SK-N-MC (cell line): ENCODE data around the gene FCHSD2.
A peak's percentile ranks its signal among the peaks of the same experiment; 100 is the strongest.

Source experiments
- DNase-seq: peaks from one replicate; pipeline ENCODE4 v3.0.0-alpha.2; 2011; ENCODE audit warnings: low read depth, low spot score
- H3K27ac ChIP-seq: fragments of 200-600 bp; sonication (generic); 2 replicates; pipeline ENCODE4 v1.5.1; 2016; ENCODE audit warnings: mixed run types
- H3K36me3 ChIP-seq: fragments of 200-600 bp; sonication (generic); 2 replicates; pipeline ENCODE4 v1.6.1; 2017; ENCODE audit warnings: antibody characterized with exemption, low read length, mixed read lengths; ENCODE audit not compliant: insufficient read depth
- H3K4me3 ChIP-seq: fragments of 200-600 bp; sonication (generic); 2 replicates; pipeline ENCODE4 v1.5.1; 2016
- H3K9ac ChIP-seq: fragments of 200-600 bp; sonication (generic); 2 replicates; pipeline ENCODE4 v1.8.0; 2017; ENCODE audit warnings: mixed run types, mixed read lengths; ENCODE audit not compliant: insufficient read length
- H3K9me3 ChIP-seq: fragments of 200-600 bp; sonication (generic); 2 replicates; pipeline ENCODE4 v1.6.1; 2017; ENCODE audit warnings: low read depth, mild to moderate bottlenecking, antibody characterized with exemption, low read length, moderate library complexity, mixed read lengths
- EZH2 ChIP-seq: fragments of 200-600 bp; sonication (generic); IDR thresholded peaks from one replicate; pipeline ENCODE4 v1.6.1; 2017; ENCODE audit warnings: antibody characterized with exemption
- FOXP2 ChIP-seq: optimal IDR thresholded peaks from 2 replicates; pipeline ENCODE3; 2011; ENCODE audit warnings: mild to moderate bottlenecking, moderate library complexity; ENCODE audit not compliant: insufficient read depth; ENCODE audit errors: extremely low read length, control extremely low read depth
- POLR2AphosphoS5 ChIP-seq: IDR thresholded peaks from 2 replicates; pipeline ENCODE4 v1.6.1; 2012; ENCODE audit warnings: mild to moderate bottlenecking, low read depth, low read length, borderline replicate concordance

FCHSD2 gene

DNA sequence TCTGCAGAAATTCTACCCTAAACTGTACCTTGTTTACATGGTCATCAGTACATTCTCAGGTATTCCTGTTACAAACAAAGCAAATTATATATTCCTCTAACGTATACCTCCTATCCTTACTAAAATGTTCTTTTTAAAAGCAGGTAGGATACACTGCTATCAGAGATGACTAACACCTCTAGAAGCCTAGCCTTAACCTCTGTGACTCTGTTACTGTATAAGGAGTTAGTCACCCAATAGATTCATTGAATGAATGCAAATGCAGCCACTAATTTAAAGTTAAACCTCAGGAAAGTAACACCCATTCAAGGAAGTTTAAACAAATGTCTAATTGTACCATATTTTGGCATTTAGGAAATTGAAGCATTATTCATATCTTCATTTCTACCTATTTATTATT, 82.2 kb downstream of the FCHSD2 start:
- Histone ChIP-seq H3K9ac (no peak overlapping the region), H3K4me3 (no peak overlapping the region), H3K36me3 (no peaks in the 10 kb centered on the region), H3K27ac (0 out of 2 replicates have a peak overlapping the region, but pooled peaks have one; percentile 5), H3K9me3 (no peaks in the 10 kb centered on the region)
- TF ChIP-seq EZH2 (no peak), POLR2AphosphoS5 (no peak), FOXP2 (no peak)
- DNase-seq, result no peak

DNA sequence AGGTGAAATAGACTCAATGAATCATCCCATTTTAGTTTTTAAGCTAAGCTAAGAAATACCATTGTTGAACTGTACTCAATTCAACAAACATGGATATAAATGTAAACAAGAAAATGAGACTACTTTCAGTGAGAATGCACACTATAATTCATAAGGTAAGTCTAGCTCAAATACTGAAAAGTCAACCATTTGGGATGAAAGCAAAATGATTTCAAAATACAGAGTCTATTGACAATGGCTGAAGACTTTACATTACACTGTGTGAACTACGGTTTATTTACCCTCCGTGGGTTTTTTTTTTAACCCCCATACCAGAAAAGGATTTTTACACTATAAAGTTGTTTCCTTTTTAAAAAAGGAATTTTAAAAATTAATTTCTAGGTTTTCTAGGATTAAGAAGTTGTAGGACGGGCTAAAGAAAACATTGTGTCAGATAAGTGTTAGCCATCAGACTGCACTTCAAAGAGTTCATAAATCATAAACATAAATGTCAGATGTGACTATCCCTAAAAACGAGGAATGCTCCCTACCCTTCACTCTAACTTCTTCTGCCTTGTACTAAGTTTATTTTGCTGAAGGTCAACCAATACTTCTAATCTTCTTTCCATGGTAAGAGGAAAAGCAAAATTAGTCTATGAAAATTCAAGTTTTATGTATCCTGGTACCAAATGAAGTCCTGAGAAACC, 83.0 kb downstream of the FCHSD2 start:
- no peak overlapping the region for H3K9ac ChIP-seq
- no peaks in the 10 kb centered on the region for H3K9me3 ChIP-seq
- H3K27ac ChIP-seq, result no peak overlapping the region
- DNase-seq, result no peak
- no peak overlapping the region for H3K4me3 ChIP-seq
- H3K36me3 ChIP-seq, result no peaks in the 10 kb centered on the region
- no peak for TF ChIP-seq EZH2
- TF ChIP-seq FOXP2, result no peak
- no peak for TF ChIP-seq POLR2AphosphoS5

DNA sequence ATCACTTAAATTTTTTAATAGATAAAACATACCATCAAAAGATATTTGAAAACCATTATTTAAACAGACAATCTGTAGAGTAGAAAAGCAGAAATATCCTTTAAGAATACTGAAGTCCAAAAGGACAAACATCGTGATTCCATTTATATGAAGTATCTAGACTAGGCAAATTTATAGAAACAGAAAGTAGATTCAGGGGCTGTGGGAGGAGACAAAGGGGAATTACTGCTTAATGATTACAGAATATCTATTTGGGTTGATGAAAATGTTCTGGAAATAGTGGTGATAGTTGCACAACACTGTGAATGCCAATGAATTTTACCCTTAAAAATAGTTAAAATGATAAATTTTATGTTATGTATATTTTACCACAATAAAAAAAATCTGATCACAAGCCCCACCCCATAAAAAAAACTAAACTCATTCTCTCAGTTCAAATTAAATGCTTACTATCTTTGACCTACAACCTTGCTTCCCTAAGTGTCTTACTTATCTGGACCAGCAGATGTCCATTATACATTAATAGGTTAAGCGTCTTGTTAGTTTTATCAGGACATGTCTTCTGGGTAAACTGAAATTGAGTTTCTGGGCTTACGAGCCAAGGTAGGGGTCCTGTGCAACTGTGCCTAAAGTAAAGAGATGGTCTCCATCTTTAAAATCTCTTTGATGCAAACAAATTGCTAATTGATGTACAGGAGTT, 86.3 kb downstream of the FCHSD2 start:
- Histone ChIP-seq H3K4me3 (no peak overlapping the region), H3K27ac (no peak overlapping the region), H3K9me3 (no peaks in the 10 kb centered on the region), H3K36me3 (no peaks in the 10 kb centered on the region), H3K9ac (no peak overlapping the region)
- no peak for TF ChIP-seq POLR2AphosphoS5
- TF ChIP-seq FOXP2, result no peak
- TF ChIP-seq EZH2, result no peak
- DNase-seq, result no peak

DNA sequence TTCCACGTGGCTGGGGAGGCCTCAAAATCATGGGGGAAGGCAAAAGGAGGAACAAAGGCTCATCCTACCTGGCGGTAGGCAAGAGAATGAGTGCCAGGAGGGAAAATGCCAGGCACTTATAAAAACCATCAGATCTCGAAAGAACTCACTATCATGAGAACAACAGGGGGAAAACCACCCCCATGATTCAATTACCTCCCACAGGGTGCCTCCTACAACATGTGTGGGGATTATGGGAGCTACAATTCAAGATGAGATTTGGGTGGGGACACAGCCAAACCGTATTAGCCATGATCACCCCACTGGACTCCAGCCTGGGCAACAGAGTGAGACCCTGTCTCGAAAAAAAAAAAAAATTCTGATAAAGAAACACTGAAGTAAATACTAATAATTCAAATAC, 87.1 kb downstream of the FCHSD2 start:
- DNase-seq, result no peak
- H3K36me3 ChIP-seq, result no peaks in the 10 kb centered on the region
- H3K27ac ChIP-seq, result no peak overlapping the region
- no peak overlapping the region for H3K4me3 ChIP-seq
- H3K9ac ChIP-seq, result no peak overlapping the region
- TF ChIP-seq POLR2AphosphoS5, result no peak
- TF ChIP-seq EZH2, result no peak
- TF ChIP-seq FOXP2, result no peak
- H3K9me3 ChIP-seq, result no peaks in the 10 kb centered on the region

DNA sequence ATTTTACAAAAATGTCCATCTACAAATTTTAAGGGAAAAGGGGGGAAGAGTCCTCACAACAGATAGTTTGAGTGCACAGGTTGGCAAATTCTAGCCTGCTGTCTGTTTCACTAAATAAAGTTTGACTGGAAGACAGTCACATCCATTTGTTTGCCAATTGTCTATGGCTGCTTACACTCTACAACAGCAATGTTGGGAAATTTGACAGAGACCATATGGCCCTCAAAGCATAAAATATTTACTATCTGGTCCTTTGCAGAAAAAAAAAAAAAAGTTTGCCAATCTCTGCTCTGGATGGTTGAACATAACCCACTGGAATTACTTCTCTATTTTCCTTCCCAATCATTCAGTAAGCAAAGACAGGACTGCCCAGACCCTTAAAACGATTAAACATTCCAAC, 88.2 kb downstream of the FCHSD2 start:
- H3K4me3 ChIP-seq, result no peak overlapping the region
- H3K9me3 ChIP-seq, result no peaks in the 10 kb centered on the region
- no peak for DNase-seq
- TF ChIP-seq EZH2 (no peak), FOXP2 (no peak), POLR2AphosphoS5 (no peak)
- H3K36me3 ChIP-seq, result no peaks in the 10 kb centered on the region
- no peak overlapping the region for H3K27ac ChIP-seq
- no peak overlapping the region for H3K9ac ChIP-seq

DNA sequence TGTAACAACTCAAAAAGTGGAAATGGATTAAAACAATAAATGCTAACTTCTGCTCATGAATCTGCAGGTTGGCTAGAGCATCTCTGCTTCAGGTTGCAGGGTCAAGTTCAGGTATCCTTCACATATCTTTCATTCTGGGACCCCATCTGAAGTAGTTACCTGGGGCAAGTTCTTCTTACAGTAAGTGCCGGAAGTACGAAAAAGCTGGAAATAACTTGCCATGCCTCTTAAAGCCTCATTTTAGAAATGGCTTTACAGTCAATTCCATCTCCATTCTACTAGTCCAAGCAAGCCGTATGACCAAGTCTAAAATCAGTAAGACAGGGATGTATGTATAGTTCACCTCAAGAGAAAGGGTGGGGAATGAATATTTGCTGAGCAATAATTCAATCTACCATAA, 93.7 kb downstream of the FCHSD2 start:
- Histone ChIP-seq H3K9ac (no peak overlapping the region), H3K36me3 (peaks cover 8% of the 10 kb centered on the region), H3K4me3 (no peak overlapping the region), H3K27ac (no peak overlapping the region), H3K9me3 (no peaks in the 10 kb centered on the region)
- TF ChIP-seq FOXP2 (no peak), EZH2 (no peak), POLR2AphosphoS5 (no peak)
- no peak for DNase-seq

DNA sequence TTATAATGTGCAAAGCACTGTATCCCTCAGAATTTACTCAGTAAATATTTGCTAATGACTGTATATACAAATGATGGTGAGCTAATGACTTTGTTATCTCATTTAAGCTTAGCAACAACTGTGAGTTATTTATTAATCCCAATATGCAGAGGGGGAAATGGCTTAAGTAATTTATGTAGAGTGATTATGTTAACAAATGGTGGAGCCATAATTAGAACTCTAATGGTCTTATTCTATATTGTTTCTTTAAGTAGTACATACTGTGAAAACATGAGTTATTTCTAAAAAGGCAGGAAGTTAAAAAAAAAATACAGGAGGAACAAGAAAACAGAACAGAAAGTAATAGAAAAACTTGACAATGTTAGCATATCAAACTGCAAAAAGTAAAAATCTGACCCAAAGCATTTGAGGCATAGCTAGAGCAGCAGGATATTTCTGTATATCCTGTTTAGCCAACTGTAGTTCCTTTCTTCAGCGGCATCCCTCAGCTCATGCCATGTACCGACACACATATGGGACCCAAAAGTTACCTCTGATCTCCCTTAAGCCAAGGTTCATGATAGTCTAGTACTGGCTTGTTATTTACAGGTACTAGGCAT, 94.2 kb downstream of the FCHSD2 start:
- TF ChIP-seq EZH2 (no peak), POLR2AphosphoS5 (no peak), FOXP2 (no peak)
- Histone ChIP-seq H3K9me3 (no peaks in the 10 kb centered on the region), H3K27ac (no peak overlapping the region), H3K36me3 (peaks cover 14% of the 10 kb centered on the region), H3K4me3 (no peak overlapping the region), H3K9ac (no peak overlapping the region)
- no peak for DNase-seq

DNA sequence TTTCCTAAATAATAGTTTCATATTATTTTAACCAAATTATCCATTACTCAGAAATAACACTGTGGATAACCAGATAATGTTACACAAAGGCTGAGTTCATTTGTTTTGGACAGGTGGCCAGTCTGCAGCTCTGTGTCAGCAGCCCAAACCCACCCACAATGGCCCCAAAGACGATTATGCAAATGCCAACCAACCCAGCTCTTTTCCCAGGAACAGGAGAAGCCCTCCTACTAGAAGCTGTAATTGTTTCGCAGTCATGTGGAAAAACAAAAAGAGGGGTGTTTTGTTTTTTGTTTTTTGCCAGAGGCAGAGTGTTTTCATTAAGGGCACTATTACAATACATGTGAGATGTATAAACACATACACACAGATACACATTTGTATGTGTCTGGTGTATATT, 102.1 kb downstream of the FCHSD2 start:
- no peak for DNase-seq
- Histone ChIP-seq H3K27ac (no peak overlapping the region), H3K9ac (no peak overlapping the region), H3K4me3 (no peak overlapping the region), H3K36me3 (peaks cover 31% of the 10 kb centered on the region), H3K9me3 (0 out of 2 replicates have a peak, but pooled peaks cover 4% of the 10 kb centered on the region)
- TF ChIP-seq FOXP2 (no peak), EZH2 (no peak), POLR2AphosphoS5 (no peak)
